Prostate gland (tissue), 2 donors: ENCODE results near the gene RAMACL. TPM values are rescaled to one million over a fixed set of nuclear protein-coding genes. Genes with fewer than 3 reads are reported as not detected.
"Not testable (repeated sequence)": the region's sequence is repeated elsewhere in the genome, so short reads cannot be mapped to it uniquely, and the experiment has no call there.

Experiments used
- DNase-seq: peaks from one replicate; pipeline ENCODE4 v3.0.0-alpha.2; 2019; ENCODE audit warnings: low spot score
- H3K27ac ChIP-seq, 2 donors: fragments of 200-600 bp; sonication (generic); 2 replicates each; pipeline ENCODE4 v1.5.1; 2017 to 2019
- H3K27me3 ChIP-seq: fragments of 200-600 bp; sonication (generic); replicated peaks from 2 replicates; pipeline ENCODE4 v1.5.1; 2019; ENCODE audit not compliant: insufficient read depth
- H3K36me3 ChIP-seq, 2 donors: fragments of 200-600 bp; sonication (generic); 1 replicate in 1 of 2; 2 replicates in 1 of 2; pipeline versions ENCODE4 v1.5.1 to v1.8.1; 2017 to 2019
- H3K4me1 ChIP-seq: fragments of 200-600 bp; sonication (generic); replicated peaks from 2 replicates; pipeline ENCODE4 v1.5.1; 2019
- H3K4me3 ChIP-seq, 2 donors: fragments of 200-600 bp; sonication (generic); 2 replicates each; pipeline ENCODE4 v1.5.1; 2017 to 2019
- H3K9me3 ChIP-seq: fragments of 200-600 bp; sonication (generic); 2 replicates; pipeline ENCODE4 v1.5.1; 2017
- CTCF ChIP-seq, 4 experiments: fragments of 200-600 bp in 2 of 4; fragments of 450-650 bp in 2 of 4; sonication (generic) in 2 of 4; IDR thresholded peaks; 1 replicate in 3 of 4; 2 replicates in 1 of 4; pipeline ENCODE4 v1.5.1; 2016 to 2019; ENCODE audit warnings: antibody characterized with exemption in 4 of 4, mild to moderate bottlenecking in 2 of 4, moderate library complexity in 2 of 4
- POLR2A ChIP-seq: fragments of 450-650 bp; IDR thresholded peaks from one replicate; pipeline ENCODE4 v1.6.1; 2016; ENCODE audit warnings: antibody characterized with exemption, mild to moderate bottlenecking
- POLR2AphosphoS5 ChIP-seq: sonication (generic); formaldehyde crosslinking; IDR thresholded peaks from one replicate; pipeline ENCODE4 v1.6.1; 2017; ENCODE audit warnings: antibody characterized with exemption
- WGBS: methylation state at CpG from one replicate; pipeline ENCODE4 v1.1.5; 2018; 5-methylcytosine and 5-hydroxymethylcytosine counted together
- intact Hi-C: fragments of 100-400 bp; cut with DNase I; formaldehyde crosslinking; loops from one replicate; pipeline ENCODE4 v1.14.2; 2022
- total RNA-seq, 2 donors: library from RNA; depleted of rRNA; stranded (reverse); fragments of >200 nt; gene quantifications; one replicate each; pipeline ENCODE4 v1.1.0, GENCODE V29; 2016

RAMACL gene
- total RNA-seq, 2 donors from 2014 or later, result 0.68 to 1.1 TPM

- intact Hi-C loops, result no loop called here
- H3K27me3 ChIP-seq, result no peaks in the 10 kb centered on the region
- no peaks in the 10 kb centered on the region for H3K9me3 ChIP-seq
- no peak for TF ChIP-seq POLR2AphosphoS5
- no peak for TF ChIP-seq POLR2A
- no peak for TF ChIP-seq CTCF (IDR thresholded peaks at IDR 0.05)
- no peaks in the 10 kb centered on the region for H3K36me3 ChIP-seq
- no peak overlapping the region for H3K4me3 ChIP-seq
- no peak for DNase-seq
- 80% methylated on average over 18 of the region's 18 CpGs for WGBS
- no peak overlapping the region for H3K27ac ChIP-seq
- peaks cover 6% of the 10 kb centered on the region for H3K4me1 ChIP-seq
These were observed 45.7 kb downstream of the RAMACL start for GRCh38 chr6:166540631-166541331.

- Histone ChIP-seq H3K4me3 (no peak overlapping the region), H3K27me3 (no peaks in the 10 kb centered on the region), H3K9me3 (no peaks in the 10 kb centered on the region), H3K4me1 (peaks cover 6% of the 10 kb centered on the region), H3K36me3 (no peaks in the 10 kb centered on the region), H3K27ac (no peak overlapping the region)
- DNase-seq, result no peak
- intact Hi-C loops, result no loop called here
- TF ChIP-seq POLR2A (no peak), POLR2AphosphoS5 (no peak), CTCF (IDR thresholded peaks at IDR 0.05) (no peak)
- 91% methylated on average over 4 of the region's 4 CpGs for WGBS
These were observed 46.9 kb downstream of the RAMACL start for GRCh38 chr6:166539543-166539942.

GRCh38 chr6:166539011-166539385 is 47.5 kb downstream of the RAMACL start:
- intact Hi-C loops, H3K4me1 ChIP-seq, H3K9me3 ChIP-seq, DNase-seq, H3K36me3 ChIP-seq, H3K27ac ChIP-seq, H3K4me3 ChIP-seq, H3K27me3 ChIP-seq: not testable (repeated sequence)
- 97% methylated on average over 9 of the region's 9 CpGs for WGBS

GRCh38 chr6:166538297-166539010 is 48.0 kb downstream of the RAMACL start:
- Histone ChIP-seq H3K36me3 (no peaks in the 10 kb centered on the region), H3K4me1 (peaks cover 6% of the 10 kb centered on the region), H3K4me3 (no peak overlapping the region), H3K27ac (no peak overlapping the region), H3K27me3 (no peaks in the 10 kb centered on the region), H3K9me3 (no peaks in the 10 kb centered on the region)
- no peak for DNase-seq
- TF ChIP-seq POLR2A (no peak), POLR2AphosphoS5 (no peak), CTCF (IDR thresholded peaks at IDR 0.05) (no peak)
- WGBS, result 91% methylated on average over 17 of the region's 17 CpGs
- intact Hi-C loops, result no loop called here

GRCh38 chr6:166534658-166535406 is 51.6 kb downstream of the RAMACL start:
- no peaks in the 10 kb centered on the region for H3K9me3 ChIP-seq
- no peak for TF ChIP-seq POLR2AphosphoS5
- TF ChIP-seq CTCF (IDR thresholded peaks at IDR 0.05), result no peak
- no peak for TF ChIP-seq POLR2A
- no peak overlapping the region for H3K4me3 ChIP-seq
- H3K36me3 ChIP-seq, result no peaks in the 10 kb centered on the region
- no peak overlapping the region for H3K27ac ChIP-seq
- intact Hi-C loops, result no loop called here
- 96% methylated on average over 17 of the region's 17 CpGs for WGBS
- H3K27me3 ChIP-seq, result no peaks in the 10 kb centered on the region
- no peaks in the 10 kb centered on the region for H3K4me1 ChIP-seq
- no peak for DNase-seq
